HEK293 (cell line): ENCODE results near the gene AATK.

Experiments
- CTCF ChIA-PET: fragments of 350-600 bp; formaldehyde crosslinking; extraction: SDS; loops from one replicate; lab custom pipeline; 2021; ENCODE audit warnings: antibody characterized with exemption; lab: Yijun Ruan, JAX
- POLR2A ChIA-PET: fragments of 300-600 bp; formaldehyde crosslinking; extraction: SDS; loops from one replicate; lab custom pipeline; 2020; ENCODE audit warnings: antibody characterized with exemption, inconsistent platforms; lab: Yijun Ruan, JAX
- H3K27ac ChIP-seq: fragments of 200-500 bp; sonication (Bioruptor generic); 2 replicates; pipeline ENCODE4 v1.5.1; 2014; ENCODE audit warnings: low read depth, low read length, control low read depth, inconsistent platforms; ENCODE audit errors: extremely low read depth
- H3K36me3 ChIP-seq, 2 experiments: fragments of 200-500 bp in 1 of 2; sonication (Bioruptor generic) in 1 of 2; 1 replicate in 1 of 2; 2 replicates in 1 of 2; pipeline ENCODE4 v1.5.1; 2014 to 2017; ENCODE audit warnings: inconsistent platforms in 2 of 2, low read length in 2 of 2; ENCODE audit not compliant: control insufficient read depth in 2 of 2, insufficient read depth in 1 of 2
- H3K4me1 ChIP-seq: fragments of 200-500 bp; sonication (Bioruptor generic); 2 replicates; pipeline ENCODE4 v1.5.1; 2014; ENCODE audit warnings: mild to moderate bottlenecking, low read length, inconsistent platforms; ENCODE audit not compliant: control insufficient read depth, insufficient read depth
- H3K4me3 ChIP-seq: 2 replicates; pipeline ENCODE4 v1.5.1; 2011; ENCODE audit warnings: low read depth, mild to moderate bottlenecking, control low read depth, low read length, moderate library complexity
- H3K9me3 ChIP-seq: fragments of 200-500 bp; sonication (Bioruptor generic); 2 replicates; pipeline ENCODE4 v1.5.1; 2014; ENCODE audit warnings: low read depth, low read length, inconsistent platforms; ENCODE audit not compliant: control insufficient read depth, insufficient read depth
- GLIS2 ChIP-seq: fragments of 450-650 bp; formaldehyde crosslinking; IDR thresholded peaks from 2 replicates; pipeline ENCODE4 v1.5.1; 2016; ENCODE audit warnings: missing biosample characterization, missing genetic modification characterization
- KLF8 ChIP-seq: fragments of 450-650 bp; formaldehyde crosslinking; IDR thresholded peaks from 2 replicates; pipeline ENCODE4 v1.5.1; 2016; ENCODE audit warnings: missing biosample characterization, missing genetic modification characterization
- SCRT1 ChIP-seq: fragments of 450-650 bp; formaldehyde crosslinking; IDR thresholded peaks from 2 replicates; pipeline ENCODE4 v1.5.1; 2016; ENCODE audit warnings: missing biosample characterization, missing genetic modification characterization, borderline replicate concordance
- SCRT2 ChIP-seq: fragments of 450-650 bp; formaldehyde crosslinking; IDR thresholded peaks from 2 replicates; pipeline ENCODE4 v1.5.1; 2016; ENCODE audit warnings: missing biosample characterization, missing genetic modification characterization
- ZFP37 ChIP-seq: fragments of 450-650 bp; formaldehyde crosslinking; IDR thresholded peaks from 2 replicates; pipeline ENCODE4 v1.5.1; 2016; ENCODE audit warnings: missing biosample characterization, missing genetic modification characterization
- ZNF121 ChIP-seq: fragments of 450-650 bp; formaldehyde crosslinking; IDR thresholded peaks from 2 replicates; pipeline ENCODE4 v1.5.1; 2016; ENCODE audit warnings: missing biosample characterization, missing genetic modification characterization
- ZNF133 ChIP-seq: fragments of 450-650 bp; formaldehyde crosslinking; IDR thresholded peaks from 2 replicates; pipeline ENCODE4 v1.5.1; 2016; ENCODE audit warnings: missing biosample characterization, missing genetic modification characterization
- ZNF155 ChIP-seq: fragments of 450-650 bp; formaldehyde crosslinking; IDR thresholded peaks from 2 replicates; pipeline ENCODE4 v1.5.1; 2016; ENCODE audit warnings: missing biosample characterization, missing genetic modification characterization
- ZNF16 ChIP-seq: fragments of 450-650 bp; formaldehyde crosslinking; IDR thresholded peaks from 2 replicates; pipeline ENCODE4 v1.5.1; 2016; ENCODE audit warnings: low read depth, missing biosample characterization, missing genetic modification characterization
- ZNF274 ChIP-seq, 2 experiments: fragments of 200-500 bp in 1 of 2; fragments of 450-650 bp in 1 of 2; sonication (Bioruptor generic) in 1 of 2; formaldehyde crosslinking in 1 of 2; IDR thresholded peaks; 2 replicates each; pipeline versions ENCODE4 v1.5.1 to v1.6.1; 2014 to 2016; ENCODE audit warnings: borderline replicate concordance in 1 of 2, inconsistent platforms in 1 of 2, low read length in 1 of 2, missing biosample characterization in 1 of 2, missing genetic modification characterization in 1 of 2
- ZNF335 ChIP-seq: fragments of 450-650 bp; formaldehyde crosslinking; conservative IDR thresholded peaks from 2 replicates; pipeline ENCODE4 v1.5.1; 2016; ENCODE audit warnings: missing biosample characterization, missing genetic modification characterization
- ZNF510 ChIP-seq: fragments of 450-650 bp; formaldehyde crosslinking; IDR thresholded peaks from 2 replicates; pipeline ENCODE4 v1.5.1; 2018; ENCODE audit warnings: mild to moderate bottlenecking, missing genetic modification characterization, missing biosample characterization; ENCODE audit not compliant: insufficient replicate concordance
- ZNF514 ChIP-seq: fragments of 450-650 bp; formaldehyde crosslinking; IDR thresholded peaks from 2 replicates; pipeline ENCODE4 v1.5.1; 2016; ENCODE audit warnings: missing biosample characterization, missing genetic modification characterization
- ZNF561 ChIP-seq: fragments of 450-650 bp; IDR thresholded peaks from 2 replicates; pipeline ENCODE4 v1.5.1; 2018; ENCODE audit warnings: missing biosample characterization, missing genetic modification characterization, borderline replicate concordance
- ZNF600 ChIP-seq: fragments of 450-650 bp; formaldehyde crosslinking; IDR thresholded peaks from 2 replicates; pipeline ENCODE4 v1.5.1; 2016; ENCODE audit warnings: missing biosample characterization, missing genetic modification characterization
- ZNF701 ChIP-seq: fragments of 450-650 bp; formaldehyde crosslinking; IDR thresholded peaks from 2 replicates; pipeline ENCODE4 v1.5.1; 2016; ENCODE audit warnings: missing biosample characterization, missing genetic modification characterization
- TF ChIP-seq, protein P1 (sequence below): fragments of 450-650 bp; formaldehyde crosslinking; IDR thresholded peaks from 2 replicates; pipeline ENCODE4 v1.5.1; 2016; ENCODE audit warnings: missing biosample characterization, missing genetic modification characterization, borderline replicate concordance
- TF ChIP-seq, protein P2 (sequence below): fragments of 450-650 bp; formaldehyde crosslinking; IDR thresholded peaks from 2 replicates; pipeline ENCODE4 v1.5.1; 2016; ENCODE audit warnings: missing biosample characterization, missing genetic modification characterization
- TF ChIP-seq, protein P3 (sequence below): fragments of 450-650 bp; formaldehyde crosslinking; conservative IDR thresholded peaks from 2 replicates; pipeline ENCODE4 v1.5.1; 2016; ENCODE audit warnings: low read depth, missing biosample characterization, missing genetic modification characterization

AATK gene

DNA sequence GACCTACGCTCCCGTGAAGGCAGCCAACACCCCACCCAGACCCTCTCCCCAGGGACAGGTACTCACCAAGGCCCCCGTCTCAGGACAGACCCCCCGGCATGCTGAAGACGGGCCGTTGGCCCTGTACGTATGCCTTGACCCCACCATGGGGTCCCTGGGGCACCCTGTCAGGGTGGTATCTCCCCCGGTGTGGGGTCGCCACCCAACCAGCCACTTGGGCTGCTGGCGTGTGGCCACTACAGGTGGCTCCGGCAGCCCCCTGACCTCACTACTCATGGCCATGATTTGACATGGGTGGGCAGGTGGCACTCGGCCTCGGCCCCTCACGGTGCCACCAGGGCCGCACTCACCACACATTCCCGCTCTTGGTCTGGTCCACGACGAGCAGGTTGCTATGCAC, 41.6 kb downstream of the AATK start:
- Histone ChIP-seq H3K36me3 (peaks cover 0 to 2% of the 10 kb centered on the region in 2 experiments; a peak in 1 of 3 replicates), H3K4me3 (no peak overlapping the region), H3K9me3 (no peaks in the 10 kb centered on the region), H3K4me1 (no peaks in the 10 kb centered on the region), H3K27ac (no peak overlapping the region)
- ChIA-PET CTCF (no interaction called here), POLR2A (no interaction called here)
- TF ChIP-seq ZNF155 (tag by site-specific recombination) (no peak), ZNF510 (tag by site-specific recombination) (no peak), ZNF16 (no peak), GLIS2 (tag by site-specific recombination) (peak; percentile 65), ZNF274 (IDR thresholded peaks at IDR 0.05; ENCODE audit: low read length) (no peak), ZNF274 (tag by site-specific recombination; IDR thresholded peaks at IDR 0.05; ENCODE audit: borderline replicate concordance) (no peak), ZNF701 (tag by site-specific recombination) (no peak), ZNF561 (tag by site-specific recombination) (no peak)
- TF ChIP-seq, protein P1, sequence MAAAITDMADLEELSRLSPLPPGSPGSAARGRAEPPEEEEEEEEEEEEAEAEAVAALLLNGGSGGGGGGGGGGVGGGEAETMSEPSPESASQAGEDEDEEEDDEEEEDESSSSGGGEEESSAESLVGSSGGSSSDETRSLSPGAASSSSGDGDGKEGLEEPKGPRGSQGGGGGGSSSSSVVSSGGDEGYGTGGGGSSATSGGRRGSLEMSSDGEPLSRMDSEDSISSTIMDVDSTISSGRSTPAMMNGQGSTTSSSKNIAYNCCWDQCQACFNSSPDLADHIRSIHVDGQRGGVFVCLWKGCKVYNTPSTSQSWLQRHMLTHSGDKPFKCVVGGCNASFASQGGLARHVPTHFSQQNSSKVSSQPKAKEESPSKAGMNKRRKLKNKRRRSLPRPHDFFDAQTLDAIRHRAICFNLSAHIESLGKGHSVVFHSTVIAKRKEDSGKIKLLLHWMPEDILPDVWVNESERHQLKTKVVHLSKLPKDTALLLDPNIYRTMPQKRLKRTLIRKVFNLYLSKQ (tag by site-specific recombination) = no peak

DNA sequence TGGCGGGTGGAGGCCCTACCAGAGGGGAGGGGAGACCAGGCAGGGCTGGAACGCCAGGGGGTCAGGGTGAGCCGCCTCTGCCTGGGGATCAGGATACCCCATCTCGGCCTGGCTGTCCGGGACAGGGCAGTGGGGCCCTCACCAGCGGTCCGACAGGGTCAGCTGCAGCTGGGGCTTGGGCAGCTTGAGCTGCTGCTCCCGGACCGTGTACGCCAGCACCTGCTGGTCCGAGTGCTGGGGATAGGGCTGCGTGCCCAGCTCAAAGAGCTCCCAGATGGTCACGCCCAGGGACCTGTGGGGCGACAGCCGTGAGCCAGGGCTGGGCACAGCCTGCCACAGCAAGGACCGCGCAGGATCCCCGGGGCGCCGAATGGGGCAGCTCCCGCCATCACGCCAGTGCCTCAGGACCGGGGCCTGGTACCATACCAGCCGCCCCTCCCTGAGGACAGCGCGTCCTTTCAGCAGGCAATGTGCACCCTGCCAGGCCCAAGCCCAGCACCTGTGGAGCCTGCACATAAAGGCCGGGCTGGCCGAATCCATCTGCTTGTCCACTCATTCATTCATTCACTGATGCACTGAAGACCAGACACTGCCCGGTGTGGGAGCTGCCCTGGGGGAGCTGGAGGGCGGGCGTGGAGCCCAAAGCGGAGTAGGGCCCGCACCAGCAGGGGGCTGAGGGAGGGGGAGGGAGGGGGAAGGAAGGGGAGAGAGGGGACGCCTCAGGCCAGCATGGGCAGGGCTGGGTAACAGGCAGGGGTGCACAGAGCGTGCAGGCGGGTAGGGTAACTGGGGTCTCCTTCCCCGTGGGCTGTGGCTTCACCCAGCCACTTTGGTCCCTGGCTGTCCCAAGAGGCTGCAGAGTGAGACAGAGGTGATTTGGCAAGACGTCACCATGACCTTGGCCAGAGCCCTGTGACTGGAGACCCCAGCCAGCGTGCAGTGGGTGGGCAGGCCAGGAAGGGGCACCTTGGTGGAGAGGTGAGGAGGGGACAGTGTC, 42.7 kb downstream of the AATK start:
- ChIA-PET CTCF (interaction anchor here (0.6 kb wide), 1 partner anchor 1020 kb away, joined by 3 read pairs; no protein-coding TSS in a partner anchor), POLR2A (interaction anchor here (0.5 kb wide), 1 partner anchor 924 kb away, joined by 3 read pairs; no protein-coding TSS in a partner anchor)
- H3K4me1 ChIP-seq = no peaks in the 10 kb centered on the region
- H3K9me3 ChIP-seq = no peaks in the 10 kb centered on the region
- TF ChIP-seq SCRT1 (tag by site-specific recombination) (peak; percentile 69), ZNF121 (tag by site-specific recombination) (peak; percentile 71; the same call in 1 of the 2 replicates), SCRT2 (tag by site-specific recombination) (peak; percentile 73), ZNF600 (tag by site-specific recombination) (peak; percentile 49; the same call in 1 of the 2 replicates)
- TF ChIP-seq, protein P2, sequence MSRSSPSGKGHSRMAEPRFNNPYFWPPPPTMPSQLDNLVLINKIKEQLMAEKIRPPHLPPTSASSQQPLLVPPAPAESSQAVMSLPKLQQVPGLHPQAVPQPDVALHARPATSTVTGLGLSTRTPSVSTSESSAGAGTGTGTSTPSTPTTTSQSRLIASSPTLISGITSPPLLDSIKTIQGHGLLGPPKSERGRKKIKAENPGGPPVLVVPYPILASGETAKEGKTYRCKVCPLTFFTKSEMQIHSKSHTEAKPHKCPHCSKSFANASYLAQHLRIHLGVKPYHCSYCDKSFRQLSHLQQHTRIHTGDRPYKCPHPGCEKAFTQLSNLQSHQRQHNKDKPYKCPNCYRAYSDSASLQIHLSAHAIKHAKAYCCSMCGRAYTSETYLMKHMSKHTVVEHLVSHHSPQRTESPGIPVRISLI = no peak
- H3K27ac ChIP-seq = no peak overlapping the region
- no peak overlapping the region for H3K4me3 ChIP-seq
- peaks cover 0 to 2% of the 10 kb centered on the region in 2 experiments; a peak in 1 of 3 replicates for H3K36me3 ChIP-seq

DNA sequence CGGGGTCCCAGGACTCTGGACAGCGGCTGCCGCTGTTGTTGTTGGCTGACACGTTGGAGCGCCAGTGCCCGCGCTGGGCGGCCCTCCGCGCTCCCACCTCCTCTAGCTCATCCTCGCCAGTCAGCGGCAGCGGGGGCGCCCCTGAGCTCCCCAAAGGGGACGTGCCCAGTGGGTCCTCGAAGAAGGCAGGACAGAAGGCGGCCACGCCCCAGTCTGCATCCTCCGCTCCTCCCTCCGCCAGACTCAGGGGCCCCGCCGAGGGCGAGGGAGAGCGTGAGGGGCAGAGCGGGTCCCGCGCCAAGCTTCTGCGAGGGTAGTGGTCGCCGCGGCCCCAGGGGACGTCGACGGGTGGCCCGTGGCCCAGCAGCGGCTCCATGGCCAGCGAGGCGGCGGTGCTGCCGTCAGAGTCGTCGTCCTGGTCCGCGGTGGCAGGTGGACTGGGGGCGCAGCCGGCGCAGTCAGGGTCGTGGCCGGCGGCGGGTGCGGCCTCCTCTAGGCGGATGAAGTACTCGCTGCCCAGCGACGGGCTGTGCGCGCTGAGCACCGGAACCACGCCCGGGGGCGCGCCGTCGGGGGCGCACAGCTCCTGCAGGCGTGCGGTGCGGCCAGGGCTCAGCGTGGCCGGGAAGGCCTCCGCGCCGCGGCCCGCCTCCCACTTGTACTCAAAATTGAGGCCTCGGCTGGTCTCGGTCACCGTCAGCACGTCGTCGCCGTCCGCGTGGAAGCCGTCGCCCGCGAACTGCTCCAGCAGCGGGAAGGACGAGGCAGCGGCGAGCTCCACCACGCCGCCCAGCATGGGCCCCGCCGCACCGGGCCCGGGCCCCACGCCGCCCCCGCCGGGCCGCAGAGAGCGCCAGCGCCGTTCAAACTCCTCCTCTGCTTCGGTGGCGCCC, 43.9 kb downstream of the AATK start:
- Histone ChIP-seq H3K27ac (no peak overlapping the region), H3K9me3 (no peaks in the 10 kb centered on the region), H3K4me1 (no peaks in the 10 kb centered on the region), H3K36me3 (peaks cover 0 to 2% of the 10 kb centered on the region in 2 experiments; a peak in 1 of 3 replicates), H3K4me3 (no peak overlapping the region)
- ChIA-PET CTCF (interaction anchor here (0.5 to 0.6 kb wide), 2 partner anchors 109 to 231 kb away, joined by 3 to 5 read pairs; no protein-coding TSS in a partner anchor), POLR2A (no interaction called here)
- no peak for TF ChIP-seq ZNF335 (tag by site-specific recombination)
- TF ChIP-seq ZNF514 (tag by site-specific recombination) = no peak
- TF ChIP-seq, protein P3, sequence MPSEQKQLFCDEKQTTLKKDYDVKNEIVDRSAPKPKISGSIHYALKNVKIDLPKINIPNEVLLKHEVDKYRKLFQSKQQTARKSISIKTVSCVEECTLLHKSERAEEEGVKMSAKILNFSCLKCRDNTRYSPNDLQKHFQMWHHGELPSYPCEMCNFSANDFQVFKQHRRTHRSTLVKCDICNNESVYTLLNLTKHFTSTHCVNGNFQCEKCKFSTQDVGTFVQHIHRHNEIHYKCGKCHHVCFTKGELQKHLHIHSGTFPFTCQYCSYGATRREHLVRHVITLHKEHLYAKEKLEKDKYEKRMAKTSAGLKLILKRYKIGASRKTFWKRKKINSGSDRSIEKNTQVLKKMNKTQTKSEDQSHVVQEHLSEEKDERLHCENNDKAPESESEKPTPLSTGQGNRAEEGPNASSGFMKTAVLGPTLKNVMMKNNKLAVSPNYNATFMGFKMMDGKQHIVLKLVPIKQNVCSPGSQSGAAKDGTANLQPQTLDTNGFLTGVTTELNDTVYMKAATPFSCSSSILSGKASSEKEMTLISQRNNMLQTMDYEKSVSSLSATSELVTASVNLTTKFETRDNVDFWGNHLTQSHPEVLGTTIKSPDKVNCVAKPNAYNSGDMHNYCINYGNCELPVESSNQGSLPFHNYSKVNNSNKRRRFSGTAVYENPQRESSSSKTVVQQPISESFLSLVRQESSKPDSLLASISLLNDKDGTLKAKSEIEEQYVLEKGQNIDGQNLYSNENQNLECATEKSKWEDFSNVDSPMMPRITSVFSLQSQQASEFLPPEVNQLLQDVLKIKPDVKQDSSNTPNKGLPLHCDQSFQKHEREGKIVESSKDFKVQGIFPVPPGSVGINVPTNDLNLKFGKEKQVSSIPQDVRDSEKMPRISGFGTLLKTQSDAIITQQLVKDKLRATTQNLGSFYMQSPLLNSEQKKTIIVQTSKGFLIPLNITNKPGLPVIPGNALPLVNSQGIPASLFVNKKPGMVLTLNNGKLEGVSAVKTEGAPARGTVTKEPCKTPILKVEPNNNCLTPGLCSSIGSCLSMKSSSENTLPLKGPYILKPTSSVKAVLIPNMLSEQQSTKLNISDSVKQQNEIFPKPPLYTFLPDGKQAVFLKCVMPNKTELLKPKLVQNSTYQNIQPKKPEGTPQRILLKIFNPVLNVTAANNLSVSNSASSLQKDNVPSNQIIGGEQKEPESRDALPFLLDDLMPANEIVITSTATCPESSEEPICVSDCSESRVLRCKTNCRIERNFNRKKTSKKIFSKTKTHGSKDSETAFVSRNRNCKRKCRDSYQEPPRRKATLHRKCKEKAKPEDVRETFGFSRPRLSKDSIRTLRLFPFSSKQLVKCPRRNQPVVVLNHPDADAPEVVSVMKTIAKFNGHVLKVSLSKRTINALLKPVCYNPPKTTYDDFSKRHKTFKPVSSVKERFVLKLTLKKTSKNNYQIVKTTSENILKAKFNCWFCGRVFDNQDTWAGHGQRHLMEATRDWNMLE = no peak
- TF ChIP-seq ZFP37 (tag by site-specific recombination) = no peak
- no peak for TF ChIP-seq ZNF133
- no peak for TF ChIP-seq ZNF701 (tag by site-specific recombination)
- no peak for TF ChIP-seq KLF8 (tag by site-specific recombination)
